ENCODE data around the gene USP13. TPM values are rescaled to one million over a fixed set of nuclear protein-coding genes. Genes with fewer than 3 reads are reported as not detected.

Gene USP13
- total RNA-seq, 2 donors from 2014 or later: 75.9 to 89.7 TPM

DNA sequence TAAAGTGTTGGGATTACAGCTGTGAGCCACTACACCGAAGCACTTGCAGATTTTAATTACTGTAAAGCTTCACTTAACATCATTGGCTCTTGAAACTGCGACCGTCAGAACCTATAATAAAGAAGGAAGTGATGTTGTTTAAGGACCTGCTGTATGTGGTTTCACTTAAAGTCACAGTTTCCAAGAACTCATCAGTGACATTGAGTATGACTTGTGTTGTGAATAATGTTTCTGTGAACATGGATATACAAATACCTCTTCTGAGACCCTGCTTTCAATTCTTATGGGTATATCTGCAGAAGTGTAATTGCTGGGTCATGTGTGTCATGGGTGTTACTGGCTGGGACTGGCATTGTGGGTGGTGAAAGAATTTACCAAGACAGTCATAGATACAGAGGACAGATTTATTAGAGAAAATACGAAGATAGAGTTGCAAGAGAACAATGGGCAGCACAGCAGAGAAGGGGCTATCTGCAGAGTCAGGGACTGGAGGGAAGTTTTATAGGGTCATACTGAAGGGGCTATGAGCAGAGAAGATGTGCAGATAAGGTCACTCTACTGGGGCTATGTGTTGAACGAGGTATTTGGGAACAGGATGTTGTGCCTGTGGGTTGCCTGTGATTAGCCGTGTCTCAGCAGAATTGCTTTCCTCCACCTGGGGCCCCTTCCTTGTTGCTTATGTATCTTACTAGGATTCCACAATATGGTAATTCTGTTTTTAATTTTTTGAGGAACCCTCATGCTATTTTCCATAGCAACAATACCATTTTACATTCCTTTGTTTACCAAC, 43.7 kb upstream of the USP13 start:
- H3K4me3 ChIP-seq: no peak overlapping the region
- H3K4me1 ChIP-seq: peaks cover 0 to 49% of the 10 kb centered on the region in 2 donors
- H3K9me3 ChIP-seq: no peaks in the 10 kb centered on the region
- TF ChIP-seq, protein P1, sequence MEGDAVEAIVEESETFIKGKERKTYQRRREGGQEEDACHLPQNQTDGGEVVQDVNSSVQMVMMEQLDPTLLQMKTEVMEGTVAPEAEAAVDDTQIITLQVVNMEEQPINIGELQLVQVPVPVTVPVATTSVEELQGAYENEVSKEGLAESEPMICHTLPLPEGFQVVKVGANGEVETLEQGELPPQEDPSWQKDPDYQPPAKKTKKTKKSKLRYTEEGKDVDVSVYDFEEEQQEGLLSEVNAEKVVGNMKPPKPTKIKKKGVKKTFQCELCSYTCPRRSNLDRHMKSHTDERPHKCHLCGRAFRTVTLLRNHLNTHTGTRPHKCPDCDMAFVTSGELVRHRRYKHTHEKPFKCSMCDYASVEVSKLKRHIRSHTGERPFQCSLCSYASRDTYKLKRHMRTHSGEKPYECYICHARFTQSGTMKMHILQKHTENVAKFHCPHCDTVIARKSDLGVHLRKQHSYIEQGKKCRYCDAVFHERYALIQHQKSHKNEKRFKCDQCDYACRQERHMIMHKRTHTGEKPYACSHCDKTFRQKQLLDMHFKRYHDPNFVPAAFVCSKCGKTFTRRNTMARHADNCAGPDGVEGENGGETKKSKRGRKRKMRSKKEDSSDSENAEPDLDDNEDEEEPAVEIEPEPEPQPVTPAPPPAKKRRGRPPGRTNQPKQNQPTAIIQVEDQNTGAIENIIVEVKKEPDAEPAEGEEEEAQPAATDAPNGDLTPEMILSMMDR (IDR thresholded peaks at IDR 0.05): no peak
- no peak overlapping the region for H3K27ac ChIP-seq
- H3K36me3 ChIP-seq: no peaks in the 10 kb centered on the region
- H3K27me3 ChIP-seq: no peaks in the 10 kb centered on the region
- DNase-seq (ENCODE audit: low spot score): no peak

DNA sequence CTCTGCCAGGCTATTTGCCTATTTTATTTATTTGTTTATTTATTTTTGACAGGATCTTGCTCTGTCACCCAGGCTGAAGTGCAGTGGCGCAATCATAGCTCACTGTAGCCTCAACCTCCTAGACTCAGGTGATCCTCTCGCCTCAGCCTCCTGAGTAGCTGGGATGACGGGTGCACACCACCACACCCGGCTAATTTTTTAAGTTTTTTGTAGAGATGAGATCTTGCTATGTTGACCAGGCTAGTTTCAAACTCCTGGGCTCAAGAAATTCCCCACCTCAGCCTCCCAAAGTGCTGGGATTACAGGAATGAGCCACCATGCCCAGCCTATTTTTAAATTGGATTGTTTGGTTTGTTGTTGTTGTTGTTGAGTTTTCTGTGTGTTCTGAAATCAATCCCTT, 42.8 kb upstream of the USP13 start:
- Histone ChIP-seq H3K36me3 (no peaks in the 10 kb centered on the region), H3K4me1 (peaks cover 0 to 49% of the 10 kb centered on the region in 2 donors), H3K9me3 (no peaks in the 10 kb centered on the region), H3K27me3 (no peaks in the 10 kb centered on the region), H3K4me3 (no peak overlapping the region), H3K27ac (no peak overlapping the region)
- DNase-seq (ENCODE audit: low spot score): no peak
- TF ChIP-seq, protein P1 (IDR thresholded peaks at IDR 0.05): no peak

- DNase-seq (ENCODE audit: low spot score): no peak
- Histone ChIP-seq H3K27me3 (no peaks in the 10 kb centered on the region), H3K36me3 (peaks cover 18% of the 10 kb centered on the region), H3K27ac (no peak overlapping the region), H3K4me3 (no peak overlapping the region), H3K4me1 (peaks cover 0 to 21% of the 10 kb centered on the region in 2 donors), H3K9me3 (no peaks in the 10 kb centered on the region)
- TF ChIP-seq, protein P1 (IDR thresholded peaks at IDR 0.05): no peak
Observed at GRCh38 chr3:179613807-179614206, 39.0 kb upstream of the USP13 start.

DNA sequence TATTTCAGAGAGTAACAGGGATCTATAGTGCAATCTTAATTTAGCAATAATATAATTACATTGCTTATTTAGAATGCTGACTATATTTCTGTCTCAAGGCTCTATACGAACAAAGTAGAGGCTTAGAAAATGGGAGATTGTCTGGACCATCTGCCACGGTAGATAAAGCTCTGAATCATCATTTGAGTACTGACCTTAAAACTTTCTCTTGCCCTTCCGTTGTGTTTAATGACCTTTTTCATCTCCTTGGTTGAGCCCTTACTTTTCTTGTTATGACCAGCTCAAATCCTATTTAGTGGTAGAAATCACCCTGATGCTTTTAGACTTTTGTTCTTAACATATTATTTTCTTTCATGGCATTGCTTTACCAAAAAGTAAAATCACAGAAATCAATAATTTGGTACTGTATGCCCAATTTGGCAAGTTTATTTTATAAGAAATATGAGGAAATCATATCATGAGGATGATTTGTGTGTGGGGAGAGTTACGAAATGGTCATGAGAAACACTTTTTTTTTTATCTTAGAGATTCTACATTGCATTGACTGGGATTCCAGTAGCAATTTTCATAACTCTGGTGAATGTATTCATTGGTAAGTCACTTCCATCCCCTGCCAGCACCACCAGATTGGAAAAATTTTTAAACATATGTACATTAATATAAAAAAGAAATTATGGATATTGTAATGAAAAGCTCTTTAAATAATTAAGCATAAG, 37.2 kb upstream of the USP13 start:
- H3K4me1 ChIP-seq: peaks cover 0 to 12% of the 10 kb centered on the region in 2 donors
- H3K27me3 ChIP-seq: no peaks in the 10 kb centered on the region
- DNase-seq (ENCODE audit: low spot score): no peak
- no peak overlapping the region for H3K27ac ChIP-seq
- H3K4me3 ChIP-seq: no peak overlapping the region
- TF ChIP-seq, protein P1 (IDR thresholded peaks at IDR 0.05): no peak
- H3K9me3 ChIP-seq: no peaks in the 10 kb centered on the region
- peaks cover 27% of the 10 kb centered on the region for H3K36me3 ChIP-seq

- TF ChIP-seq, protein P1 (IDR thresholded peaks at IDR 0.05): no peak
- Histone ChIP-seq H3K4me1 (no peaks in the 10 kb centered on the region), H3K4me3 (no peak overlapping the region), H3K9me3 (no peaks in the 10 kb centered on the region), H3K27ac (no peak overlapping the region), H3K27me3 (no peaks in the 10 kb centered on the region), H3K36me3 (peaks cover 83% of the 10 kb centered on the region)
- no peak for DNase-seq (ENCODE audit: low spot score)
Observed at GRCh38 chr3:179622023-179622422, 30.8 kb upstream of the USP13 start.
